ENCODE data around the gene RBM23.
"Not testable (repeated sequence)": the region's sequence is repeated elsewhere in the genome, so short reads cannot be mapped to it uniquely, and the experiment has no call there.

RBM23 gene

DNA sequence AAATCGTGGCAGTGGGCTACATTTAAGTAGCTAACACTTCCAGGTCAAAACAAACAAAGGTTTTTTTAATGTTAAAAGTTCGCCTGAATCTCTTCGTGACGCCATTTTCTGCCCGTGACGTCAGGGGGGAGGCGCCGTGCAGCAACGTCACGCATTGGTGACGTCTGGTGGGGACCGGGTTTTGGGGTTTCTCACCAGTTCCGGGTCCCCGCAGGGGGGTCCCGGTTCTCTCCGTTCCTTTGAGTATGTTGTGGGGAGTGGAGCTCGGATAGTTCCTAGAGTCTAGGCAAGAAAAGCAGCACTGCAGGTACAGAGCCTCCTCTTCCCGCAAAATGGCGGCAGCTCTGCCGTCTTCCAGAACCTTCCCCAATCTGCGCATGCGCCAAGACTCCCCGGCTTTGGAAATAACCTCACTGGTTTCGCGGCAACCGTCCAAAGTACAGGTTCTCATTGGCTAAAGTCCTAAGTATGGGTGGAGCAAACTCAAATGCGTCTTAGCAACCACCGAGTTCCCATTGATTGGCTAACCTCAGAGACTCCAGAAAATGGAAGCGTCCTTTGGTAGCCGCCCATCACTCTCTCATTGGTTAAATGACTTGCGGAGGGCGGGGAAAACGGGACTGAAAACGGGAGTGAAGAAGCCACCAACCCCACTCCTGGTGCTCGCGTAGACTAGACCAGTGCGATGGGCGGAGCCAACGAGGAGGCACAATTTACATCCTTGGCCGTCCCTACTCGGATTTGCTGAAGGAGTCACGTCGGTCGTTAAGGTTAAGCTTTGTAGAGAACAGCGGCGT is at the start of gene RBM23:
TSS of gene RBM23 (minus strand) at position 346 of the 797 bp plus-strand sequence.
- peak; percentile 99 for DNase-seq

DNA sequence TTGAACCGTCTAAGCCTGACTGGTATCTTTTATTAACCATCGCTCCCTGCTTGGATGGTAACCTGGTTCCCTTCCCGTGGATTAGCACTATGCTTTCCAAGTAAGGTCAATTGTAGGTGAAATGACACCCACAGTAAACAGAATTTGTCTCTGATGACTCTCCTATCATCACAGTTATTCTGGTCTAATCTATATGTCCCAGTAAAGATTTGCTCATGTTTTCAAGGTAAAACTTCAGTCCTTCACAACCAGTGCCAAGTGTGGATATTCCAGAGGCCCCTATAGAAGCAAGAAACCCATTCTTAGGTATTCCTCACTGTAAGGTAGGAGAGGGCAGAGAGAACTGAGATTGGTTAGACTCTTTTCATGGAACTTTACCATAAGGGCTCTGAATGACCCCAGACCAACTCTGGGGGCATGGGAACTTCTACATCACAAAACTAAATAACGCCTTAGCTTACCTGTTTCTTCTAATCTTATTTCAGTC is 47.9 kb upstream of the RBM23 start:
- DNase-seq = no peak

DNA sequence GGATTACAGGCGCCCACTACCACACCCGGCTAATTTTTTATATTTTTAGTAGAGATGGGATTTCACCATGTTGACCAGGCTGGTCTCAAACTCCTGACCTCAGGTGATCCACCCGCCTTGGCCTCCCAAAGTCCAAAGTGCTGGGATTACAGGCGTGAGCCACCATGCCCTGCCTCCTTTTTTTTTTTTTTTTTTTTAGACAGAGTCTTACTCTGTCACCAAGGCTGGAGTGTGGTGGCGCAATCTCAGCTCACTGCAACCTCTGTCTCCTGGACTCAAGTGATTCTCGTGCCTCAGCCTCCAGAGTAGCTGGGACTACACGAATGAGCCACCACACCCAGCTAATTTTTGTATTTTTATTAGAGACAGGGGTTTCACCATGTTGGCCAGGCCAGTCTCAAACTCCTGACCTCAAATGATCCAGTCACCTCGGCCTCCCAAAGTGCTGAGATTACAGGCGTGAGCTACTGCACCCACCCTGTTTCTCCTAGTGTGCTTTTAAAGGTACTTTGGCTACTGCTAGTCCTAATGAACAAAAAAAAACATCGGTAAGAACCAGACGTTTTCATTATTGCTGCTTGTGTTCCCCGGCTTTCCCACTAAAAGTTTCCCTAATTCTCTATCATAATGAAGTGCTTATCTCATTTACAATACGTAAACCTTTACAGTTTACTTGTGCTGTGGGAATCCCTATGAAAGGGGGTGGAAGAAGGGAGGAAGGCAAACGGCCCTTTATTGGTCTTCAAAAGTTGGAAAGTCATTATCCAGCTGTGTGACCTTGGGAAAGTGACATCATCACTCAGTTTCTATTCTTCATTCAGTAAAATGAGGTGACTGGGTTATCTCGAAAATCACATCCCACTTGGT is 47.2 kb upstream of the RBM23 start:
- DNase-seq = not testable (repeated sequence)

DNA sequence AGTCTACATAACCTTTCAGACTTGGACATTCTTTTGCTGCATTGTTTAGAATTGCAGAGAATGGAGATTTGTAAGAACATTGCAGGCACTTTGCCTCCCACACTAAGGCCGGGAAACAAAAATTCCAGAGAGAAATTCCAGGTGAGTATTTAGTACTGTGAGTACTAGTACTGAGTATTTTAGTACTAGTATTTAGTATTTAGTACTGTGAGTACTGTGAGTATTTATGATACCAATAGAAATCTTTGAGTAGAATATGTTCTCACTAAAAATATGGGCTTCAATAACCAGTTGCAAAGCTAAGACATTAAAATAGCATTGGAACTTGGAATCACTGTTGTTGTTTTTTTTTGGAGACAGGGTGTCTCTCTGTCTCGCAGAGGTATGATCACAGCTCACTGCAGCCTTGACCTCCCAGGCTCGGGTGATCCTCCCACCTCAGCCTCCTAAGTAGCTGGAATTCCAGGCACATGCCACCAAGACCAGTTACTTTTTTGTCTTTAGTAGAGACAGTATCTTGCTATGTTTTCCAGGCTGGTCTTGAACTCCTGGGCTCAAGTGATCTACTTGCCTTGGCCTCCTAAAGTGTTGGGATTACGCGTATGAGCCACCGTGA is 43.2 kb upstream of the RBM23 start:
- no peak for DNase-seq

DNA sequence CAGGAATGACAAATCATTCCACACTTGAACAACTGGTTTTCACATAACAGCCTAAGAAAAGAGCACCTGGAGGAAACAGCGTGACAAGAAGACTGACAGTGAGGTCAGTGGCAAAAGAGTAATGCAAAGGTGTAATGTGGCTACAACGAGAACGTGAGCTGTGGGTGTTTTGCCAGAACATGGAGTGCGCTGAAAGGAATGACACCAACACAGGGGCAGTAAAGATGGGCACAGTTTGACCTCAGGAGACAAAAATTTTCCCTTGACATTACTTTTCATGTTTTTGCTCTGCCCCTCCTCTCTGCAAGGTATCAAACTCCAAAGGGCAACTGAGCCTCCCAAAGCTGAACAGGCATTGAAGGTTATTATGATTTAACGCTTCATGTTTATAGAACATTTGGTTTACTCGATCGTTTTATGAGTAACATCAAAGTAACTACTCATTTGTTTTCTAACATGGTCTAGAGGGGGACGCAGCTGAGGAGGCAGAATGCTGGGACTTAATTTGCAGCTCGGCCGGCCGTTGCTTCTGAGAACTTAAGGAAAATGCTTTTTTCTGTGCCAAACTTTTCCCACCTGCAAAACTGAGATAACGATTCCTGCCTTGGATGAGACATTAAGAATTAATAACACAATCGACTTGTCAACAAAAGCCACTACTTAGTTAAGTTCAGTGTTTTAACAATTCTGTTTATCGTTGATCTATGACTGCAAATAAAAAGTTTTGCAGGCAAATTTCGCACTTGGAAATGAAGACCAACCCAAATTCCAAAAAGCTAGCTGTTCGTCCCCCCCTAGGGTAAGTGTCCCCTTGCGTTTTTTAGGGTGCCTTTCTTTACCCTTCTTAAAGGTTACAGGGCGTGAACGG is 37.0 kb upstream of the RBM23 start:
- no peak for DNase-seq

DNA sequence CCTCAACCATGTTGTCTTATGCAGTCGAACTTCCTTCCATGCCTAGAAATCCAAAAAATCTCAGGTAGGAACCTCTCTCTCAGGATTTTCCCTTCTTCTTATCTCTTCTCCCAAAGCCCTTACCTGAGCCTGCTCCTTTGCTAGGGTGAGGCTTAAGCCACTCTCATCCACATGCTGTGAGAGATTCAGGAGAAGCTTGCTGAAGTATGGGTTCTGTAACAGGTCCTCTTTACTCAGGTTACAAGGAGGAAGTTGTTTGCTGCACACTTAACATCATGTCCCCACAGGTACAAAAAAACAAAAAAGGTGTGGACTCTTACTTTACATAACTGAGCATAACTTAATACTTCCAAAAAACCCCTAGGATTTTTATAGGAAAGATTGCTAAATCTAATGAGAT is 33.5 kb upstream of the RBM23 start:
- no peak for DNase-seq

DNA sequence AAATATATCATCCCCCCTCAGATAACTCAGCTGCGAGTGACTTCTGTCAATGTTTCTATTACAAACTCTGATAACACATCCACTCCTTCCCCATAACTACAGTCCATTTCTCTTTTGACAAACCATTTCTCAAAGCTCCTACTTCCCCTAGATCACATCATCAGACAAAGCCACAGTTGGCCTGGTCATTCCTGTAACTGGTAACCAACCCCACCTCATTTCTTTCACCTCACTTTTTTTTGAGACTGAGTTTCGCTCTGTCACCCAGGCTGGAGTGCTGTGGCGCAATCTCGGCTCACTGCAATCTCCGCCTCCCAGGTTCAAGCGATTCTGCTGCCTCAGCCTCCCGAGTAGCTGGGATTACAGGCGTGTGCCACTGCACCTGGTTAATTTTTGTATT is 32.8 kb upstream of the RBM23 start:
- DNase-seq = not testable (repeated sequence)

DNA sequence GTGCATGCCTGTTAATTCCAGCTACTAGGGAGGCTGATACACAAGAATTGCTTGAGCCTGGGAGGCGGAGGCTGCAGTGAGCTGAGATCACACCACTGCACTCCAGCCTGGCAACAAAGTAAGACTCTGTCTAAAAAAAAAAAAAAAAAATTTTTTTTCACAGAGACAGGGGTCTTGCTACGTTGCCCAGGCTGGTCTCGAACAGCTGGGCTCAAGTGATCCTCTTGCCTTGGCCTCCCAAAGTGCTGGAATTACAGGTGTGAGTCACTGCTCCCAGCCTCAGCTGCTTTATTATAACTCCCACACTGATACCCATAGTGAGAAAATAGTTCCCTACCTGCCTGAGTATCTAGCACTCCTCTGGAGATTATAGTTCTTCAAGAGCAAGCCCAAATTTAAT is 26.7 kb upstream of the RBM23 start:
- DNase-seq = no peak

DNA sequence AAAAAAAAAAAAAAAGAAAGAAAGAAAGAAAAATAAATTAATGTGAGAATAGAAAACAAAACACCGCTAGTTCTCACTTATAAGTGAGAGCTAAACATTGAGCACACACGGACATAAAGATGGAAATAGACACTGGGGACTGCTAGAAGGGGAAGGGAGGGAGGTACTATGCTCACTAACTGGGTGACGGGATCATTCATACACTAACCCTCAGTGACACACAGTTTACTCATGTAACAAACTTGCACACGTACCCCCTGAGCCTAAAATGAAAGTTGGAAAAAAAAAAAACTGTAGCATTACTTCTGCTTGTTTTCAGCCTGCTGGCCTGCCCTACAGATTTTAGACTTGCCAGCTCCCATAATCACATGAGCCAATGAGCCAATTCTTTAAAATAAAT is 20.7 kb upstream of the RBM23 start:
- DNase-seq = no peak

DNA sequence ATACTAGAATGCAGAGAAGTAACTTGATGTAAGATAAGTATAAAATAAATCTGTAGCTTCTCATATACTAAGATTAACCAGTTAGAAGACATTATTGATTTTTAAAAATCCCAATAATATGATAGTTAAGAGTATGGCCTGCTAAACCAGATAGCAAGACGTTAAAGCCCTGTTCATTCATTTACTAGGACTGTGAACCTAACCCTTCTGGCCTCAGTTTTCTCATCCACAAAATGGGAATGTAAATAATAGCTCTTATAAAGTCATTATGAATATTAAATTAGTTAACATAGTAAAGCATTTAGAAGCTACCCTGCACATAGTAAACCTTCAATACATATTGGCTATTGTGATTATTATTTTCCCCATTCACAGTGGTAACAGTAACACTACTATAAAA is 16.2 kb upstream of the RBM23 start:
- no peak for DNase-seq

DNA sequence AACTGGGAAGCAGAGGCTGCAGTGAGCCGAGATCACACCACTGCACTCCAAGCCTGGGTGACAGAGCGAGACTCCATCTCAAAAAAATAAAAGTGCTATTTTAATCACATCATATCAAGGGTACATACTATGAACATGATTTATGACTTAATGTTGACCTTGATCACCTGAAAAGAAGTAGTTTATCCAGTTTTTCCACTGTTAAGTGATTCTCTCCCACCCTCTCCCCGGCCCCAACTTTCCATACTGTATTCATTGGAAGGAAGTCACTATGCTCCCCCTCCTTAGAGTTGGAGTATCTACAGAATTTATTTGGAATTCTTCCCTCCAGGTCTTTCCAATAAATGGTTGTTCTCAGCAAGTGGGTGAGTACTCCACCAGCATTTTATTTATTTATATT is 13.2 kb upstream of the RBM23 start:
- no peak for DNase-seq

DNA sequence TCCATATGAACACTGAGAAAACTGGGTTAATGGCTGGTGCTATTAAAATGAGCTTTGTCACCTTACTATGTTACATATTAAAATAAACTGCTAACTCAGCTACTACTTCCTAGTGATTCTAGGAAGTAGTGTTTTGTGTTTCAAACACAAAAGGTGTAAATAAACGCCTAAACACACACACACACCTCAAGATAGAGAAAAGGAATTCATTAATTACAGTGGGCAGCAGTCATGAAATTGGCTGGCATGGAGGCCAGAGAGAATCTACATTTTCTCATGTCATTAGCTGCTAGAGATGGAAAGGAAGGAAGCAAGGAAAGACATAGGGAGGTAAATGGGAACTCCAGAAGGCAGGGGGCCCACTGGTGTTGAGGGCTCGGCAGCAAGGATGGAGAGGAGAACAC is 11.0 kb upstream of the RBM23 start:
- DNase-seq = peak; percentile 61

DNA sequence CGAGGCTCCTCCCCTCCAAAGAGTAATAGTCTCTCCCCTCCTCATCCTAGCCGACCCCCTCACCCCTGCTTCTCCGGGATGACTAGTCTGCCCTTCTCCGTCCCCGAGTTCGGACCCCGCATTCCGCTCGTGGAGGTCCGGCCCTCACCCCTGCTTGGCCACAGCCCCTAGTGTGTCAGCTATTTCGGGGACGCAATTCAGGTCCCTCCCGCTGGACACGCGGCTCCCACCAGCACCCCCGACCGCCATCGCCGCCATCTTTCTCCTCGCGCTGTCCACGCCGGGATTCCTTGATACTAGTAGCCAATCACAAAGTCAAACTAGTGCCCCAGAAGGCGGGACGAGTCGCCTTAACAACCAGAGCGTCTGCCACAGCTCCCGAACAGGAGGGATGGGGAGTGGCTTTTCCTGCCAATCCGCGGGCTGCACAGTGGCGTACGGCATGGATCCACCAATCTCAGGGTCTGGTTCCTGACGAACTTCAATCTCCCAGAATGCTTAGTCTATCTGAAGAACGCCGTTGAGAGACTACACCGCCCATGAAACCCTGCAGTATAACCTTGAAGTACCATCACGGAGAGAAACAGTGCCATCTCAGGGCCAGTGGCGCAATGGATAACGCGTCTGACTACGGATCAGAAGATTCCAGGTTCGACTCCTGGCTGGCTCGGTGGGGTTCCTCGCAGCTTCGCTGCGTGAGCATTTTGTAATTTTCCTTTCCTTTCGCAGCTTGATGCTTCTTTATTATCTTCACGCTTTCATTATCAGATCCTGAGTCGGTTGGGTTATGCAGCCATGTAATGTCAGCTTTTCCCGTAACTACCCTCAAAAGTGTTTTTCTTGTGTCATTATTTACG is 10.4 kb upstream of the RBM23 start, which contains the start of gene PRMT5:
TSS of gene PRMT5 (minus strand) at position 273 of the 857 bp plus-strand sequence. CDS start at position 258, 15 bp downstream.
- DNase-seq = peak; percentile 99

DNA sequence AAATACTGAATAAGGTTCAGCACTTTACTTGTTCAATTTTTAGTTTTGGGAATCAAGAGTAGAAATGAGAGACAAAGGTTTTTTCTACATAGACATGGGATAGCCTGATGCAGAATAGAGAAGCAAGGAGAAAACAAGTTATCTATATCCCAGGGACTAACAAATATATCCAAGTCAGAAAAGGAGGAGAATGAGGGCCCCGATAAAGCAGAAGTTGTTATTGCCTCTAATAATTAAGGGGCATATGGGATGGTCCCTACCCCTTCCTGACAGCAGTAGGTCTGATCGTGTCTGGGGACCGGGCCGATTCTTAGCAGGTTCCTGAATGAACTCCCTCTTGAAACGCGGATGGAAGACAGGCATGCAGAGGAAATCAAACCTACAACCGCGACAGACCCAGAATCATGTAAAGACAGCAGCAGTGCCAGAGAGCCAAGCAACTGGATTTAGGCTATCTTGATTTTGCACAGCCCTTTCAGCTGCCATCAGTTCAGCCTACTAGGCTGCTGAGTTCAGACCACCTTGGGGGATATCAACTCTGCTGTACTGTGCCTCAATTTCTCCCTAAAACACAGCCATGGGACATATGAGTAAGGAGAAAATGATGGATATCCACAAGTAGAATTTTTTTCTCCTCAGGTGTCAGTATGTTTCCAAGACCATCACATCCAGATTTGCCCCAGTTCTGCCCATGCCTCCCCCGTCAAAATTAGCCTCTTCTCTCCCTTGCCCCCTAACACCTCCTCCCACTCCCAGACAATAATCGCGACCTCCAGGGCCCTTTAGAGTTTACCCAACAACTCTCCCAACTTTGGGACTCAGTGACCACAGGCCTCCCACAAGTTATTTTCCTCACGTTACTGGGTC is 9.5 kb upstream of the RBM23 start:
- no peak for DNase-seq

DNA sequence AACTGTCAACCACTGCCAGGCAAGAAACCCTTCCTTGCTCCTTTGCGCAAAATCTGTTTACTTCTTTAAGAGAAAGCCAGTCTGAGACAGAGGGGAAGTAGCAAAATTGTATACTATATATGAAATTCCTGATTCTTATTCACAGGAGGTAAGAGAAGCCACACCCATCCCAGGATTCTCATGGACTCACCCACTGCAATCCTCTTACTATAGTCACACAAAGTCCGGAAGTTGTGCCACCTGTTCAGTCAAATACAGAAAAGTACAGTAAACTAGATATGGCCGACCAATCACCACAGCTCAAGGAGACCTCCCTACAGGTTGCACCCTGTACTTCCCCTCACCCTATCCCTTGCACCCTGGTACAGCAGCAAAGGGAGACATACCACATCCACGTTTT is 7.4 kb upstream of the RBM23 start:
- DNase-seq = no peak

DNA sequence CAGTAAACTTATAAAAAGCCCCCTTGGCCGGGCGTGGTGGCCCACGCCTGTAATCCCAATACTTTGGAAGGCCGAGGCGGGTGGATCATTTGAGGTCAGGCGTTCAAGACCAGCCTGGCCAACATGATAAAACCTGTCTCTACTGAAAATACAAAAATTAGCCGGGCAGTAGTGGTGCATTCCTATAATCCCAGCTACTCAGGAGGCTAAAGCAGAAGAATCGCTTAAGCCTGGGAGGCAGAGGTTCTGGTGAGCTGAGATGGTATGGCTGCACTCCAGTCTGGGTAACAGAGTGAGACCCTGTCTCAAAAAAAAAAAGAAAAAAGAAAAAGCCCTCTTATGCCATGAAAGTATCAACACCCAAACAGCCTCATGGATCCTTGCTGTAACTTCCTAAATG is 6.6 kb upstream of the RBM23 start:
- DNase-seq = no peak

DNA sequence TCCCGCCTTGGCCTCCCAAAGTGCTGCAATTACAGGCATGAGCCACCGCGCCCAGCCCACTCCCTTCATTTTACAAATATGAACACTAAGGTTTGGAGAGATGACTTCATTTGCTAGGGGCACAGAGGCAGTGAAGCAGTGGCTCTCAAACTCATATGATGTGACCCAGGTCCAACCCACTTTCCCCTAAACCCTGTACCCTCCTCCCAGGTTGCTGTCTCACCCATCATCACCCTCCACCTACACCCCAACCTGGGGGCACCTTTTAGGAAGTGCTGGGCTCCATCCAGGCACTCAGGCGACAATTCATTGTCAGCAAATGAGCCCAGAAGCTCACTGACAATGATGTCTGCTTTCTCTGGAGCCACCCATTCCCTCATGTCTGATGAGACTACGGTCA is 4.8 kb upstream of the RBM23 start:
- no peak for DNase-seq

DNA sequence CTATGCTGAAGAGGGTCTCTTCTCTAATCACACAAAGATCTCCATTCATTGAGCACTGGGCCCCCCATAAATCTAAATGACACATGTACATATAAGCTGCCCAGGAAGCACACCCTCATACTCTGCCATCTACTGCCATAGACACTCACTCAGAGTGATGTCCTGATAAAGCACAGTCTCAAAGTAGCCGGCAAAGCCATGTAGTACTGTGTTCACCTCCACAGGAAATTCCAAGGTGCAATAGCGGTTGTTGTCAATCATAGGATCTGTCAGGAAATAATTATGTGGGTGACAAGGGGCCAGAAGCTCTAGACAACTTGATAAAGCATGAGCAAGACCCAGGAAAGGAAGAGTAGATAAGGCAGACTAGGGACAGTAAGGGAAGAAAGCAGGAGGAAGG is 3.3 kb upstream of the RBM23 start:
- DNase-seq = no peak

DNA sequence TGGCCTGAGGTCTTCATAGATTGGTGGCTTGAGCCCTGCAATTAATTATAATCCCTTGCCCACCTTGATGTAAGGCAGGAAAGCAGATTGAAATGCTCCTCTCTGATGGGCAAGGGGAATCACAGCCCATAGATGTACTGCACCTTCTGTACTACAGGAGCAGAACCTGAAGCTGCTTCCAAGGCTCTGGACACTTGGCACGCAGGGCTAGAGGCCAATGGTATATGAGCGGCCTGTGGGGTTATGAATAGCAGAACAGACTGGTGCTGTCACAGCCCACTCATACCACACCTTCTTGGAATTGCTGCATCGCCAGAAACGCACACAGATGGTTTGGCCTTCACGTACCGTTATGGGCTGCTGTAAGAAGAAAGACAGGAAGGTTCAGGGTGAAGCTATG is 1.7 kb upstream of the RBM23 start:
- DNase-seq = no peak

DNA sequence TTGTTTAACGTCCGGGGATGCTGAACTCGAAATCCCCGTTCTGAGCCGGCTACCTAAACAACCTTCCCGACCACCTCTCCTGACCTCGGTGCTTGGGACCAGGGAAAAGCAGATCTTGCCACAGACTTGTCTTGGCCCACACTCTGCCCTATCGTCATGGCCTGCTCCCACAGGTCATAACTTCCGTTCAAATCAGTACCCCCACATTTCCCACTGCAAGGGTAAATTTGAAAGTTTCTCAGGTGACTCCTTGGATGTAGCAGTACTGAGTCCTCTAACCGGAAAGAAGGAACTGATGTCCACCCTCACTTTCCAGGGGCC is 612 bp upstream of the RBM23 start:
- no peak for DNase-seq
